ENCODE measurements around the gene ULK2.
"Not testable (repeated sequence)": the region's sequence is repeated elsewhere in the genome, so short reads cannot be mapped to it uniquely, and the experiment has no call there.

The ULK2 gene

GRCh38 chr17:19896679-19897078 is 28.9 kb upstream of the ULK2 start:
- H3K36me3 ChIP-seq (ENCODE audit: control insufficient read depth, insufficient read depth, low read length) = peaks cover 4% of the 10 kb centered on the region; the same call in 1 of the 2 replicates
- no peaks in the 10 kb centered on the region for H3K27me3 ChIP-seq (ENCODE audit: control insufficient read depth, insufficient read depth, low read length)
- H3K4me1 ChIP-seq (ENCODE audit: control insufficient read depth, insufficient read depth, low read length) = peaks cover 3% of the 10 kb centered on the region; the same call in 1 of the 2 replicates
- H3K27ac ChIP-seq (ENCODE audit: low read depth, low read length) = no peak overlapping the region
- no peaks in the 10 kb centered on the region for H3K9me3 ChIP-seq (ENCODE audit: control insufficient read depth, insufficient read depth, low read length)
- H3K4me3 ChIP-seq (ENCODE audit: low read depth, low read length) = no peak overlapping the region
- H3K9ac ChIP-seq (ENCODE audit: low read depth, low read length) = no peak overlapping the region

- H3K27me3 ChIP-seq (ENCODE audit: control insufficient read depth, insufficient read depth, low read length); H3K36me3 ChIP-seq (ENCODE audit: control insufficient read depth, insufficient read depth, low read length); H3K9ac ChIP-seq (ENCODE audit: low read depth, low read length); H3K4me3 ChIP-seq (ENCODE audit: low read depth, low read length); H3K27ac ChIP-seq (ENCODE audit: low read depth, low read length); H3K4me1 ChIP-seq (ENCODE audit: control insufficient read depth, insufficient read depth, low read length); H3K9me3 ChIP-seq (ENCODE audit: control insufficient read depth, insufficient read depth, low read length): not testable (repeated sequence)
These were observed 22.8 kb upstream of the ULK2 start for GRCh38 chr17:19890554-19890953.

- H3K4me3 ChIP-seq (ENCODE audit: low read depth, low read length); H3K27me3 ChIP-seq (ENCODE audit: control insufficient read depth, insufficient read depth, low read length); H3K9me3 ChIP-seq (ENCODE audit: control insufficient read depth, insufficient read depth, low read length); H3K36me3 ChIP-seq (ENCODE audit: control insufficient read depth, insufficient read depth, low read length); H3K9ac ChIP-seq (ENCODE audit: low read depth, low read length); H3K27ac ChIP-seq (ENCODE audit: low read depth, low read length); H3K4me1 ChIP-seq (ENCODE audit: control insufficient read depth, insufficient read depth, low read length): not testable (repeated sequence)
These were observed 22.3 kb upstream of the ULK2 start for GRCh38 chr17:19890001-19890400.

GRCh38 chr17:19886116-19886515 is 18.4 kb upstream of the ULK2 start:
- Histone ChIP-seq H3K36me3 (ENCODE audit: control insufficient read depth, insufficient read depth, low read length) (no peaks in the 10 kb centered on the region), H3K27me3 (ENCODE audit: control insufficient read depth, insufficient read depth, low read length) (no peaks in the 10 kb centered on the region), H3K27ac (ENCODE audit: low read depth, low read length) (no peak overlapping the region), H3K4me3 (ENCODE audit: low read depth, low read length) (no peak overlapping the region), H3K9ac (ENCODE audit: low read depth, low read length) (no peak overlapping the region), H3K9me3 (ENCODE audit: control insufficient read depth, insufficient read depth, low read length) (no peaks in the 10 kb centered on the region), H3K4me1 (ENCODE audit: control insufficient read depth, insufficient read depth, low read length) (no peaks in the 10 kb centered on the region)

GRCh38 chr17:19883537-19884215 is 15.9 kb upstream of the ULK2 start:
- H3K36me3 ChIP-seq (ENCODE audit: control insufficient read depth, insufficient read depth, low read length) = no peaks in the 10 kb centered on the region
- H3K27ac ChIP-seq (ENCODE audit: low read depth, low read length) = no peak overlapping the region
- no peaks in the 10 kb centered on the region for H3K27me3 ChIP-seq (ENCODE audit: control insufficient read depth, insufficient read depth, low read length)
- H3K9me3 ChIP-seq (ENCODE audit: control insufficient read depth, insufficient read depth, low read length) = no peaks in the 10 kb centered on the region
- H3K4me1 ChIP-seq (ENCODE audit: control insufficient read depth, insufficient read depth, low read length) = no peaks in the 10 kb centered on the region
- no peak overlapping the region for H3K9ac ChIP-seq (ENCODE audit: low read depth, low read length)
- no peak overlapping the region for H3K4me3 ChIP-seq (ENCODE audit: low read depth, low read length)

DNA sequence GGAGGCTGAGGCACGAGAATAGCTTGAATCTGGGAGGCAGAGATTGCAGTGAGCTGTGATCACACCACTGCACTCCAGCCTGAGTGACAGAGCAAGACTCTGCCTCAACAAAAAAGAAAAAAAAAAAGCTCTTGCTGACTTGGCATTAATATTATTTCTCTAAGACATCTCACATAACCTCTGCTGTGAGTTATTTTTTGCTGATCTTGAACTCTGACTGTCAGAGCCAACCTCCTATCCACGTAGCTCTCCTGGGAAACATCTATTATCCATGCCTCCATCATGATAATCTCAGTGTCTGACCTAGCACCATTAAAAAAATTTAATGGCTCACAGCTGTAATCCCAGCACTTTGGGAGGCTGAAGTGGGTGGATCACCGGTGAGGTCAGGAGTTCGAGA is 12.7 kb upstream of the ULK2 start:
- no peaks in the 10 kb centered on the region for H3K36me3 ChIP-seq (ENCODE audit: control insufficient read depth, insufficient read depth, low read length)
- H3K27ac ChIP-seq (ENCODE audit: low read depth, low read length) = no peak overlapping the region
- no peaks in the 10 kb centered on the region for H3K9me3 ChIP-seq (ENCODE audit: control insufficient read depth, insufficient read depth, low read length)
- no peaks in the 10 kb centered on the region for H3K27me3 ChIP-seq (ENCODE audit: control insufficient read depth, insufficient read depth, low read length)
- H3K9ac ChIP-seq (ENCODE audit: low read depth, low read length) = no peak overlapping the region
- no peak overlapping the region for H3K4me3 ChIP-seq (ENCODE audit: low read depth, low read length)
- no peaks in the 10 kb centered on the region for H3K4me1 ChIP-seq (ENCODE audit: control insufficient read depth, insufficient read depth, low read length)

GRCh38 chr17:19877364-19877945 is 9.7 kb upstream of the ULK2 start:
- Histone ChIP-seq H3K27ac (ENCODE audit: low read depth, low read length) (no peak overlapping the region), H3K4me3 (ENCODE audit: low read depth, low read length) (no peak overlapping the region), H3K4me1 (ENCODE audit: control insufficient read depth, insufficient read depth, low read length) (no peaks in the 10 kb centered on the region), H3K36me3 (ENCODE audit: control insufficient read depth, insufficient read depth, low read length) (no peaks in the 10 kb centered on the region), H3K9me3 (ENCODE audit: control insufficient read depth, insufficient read depth, low read length) (no peaks in the 10 kb centered on the region), H3K27me3 (ENCODE audit: control insufficient read depth, insufficient read depth, low read length) (no peaks in the 10 kb centered on the region), H3K9ac (ENCODE audit: low read depth, low read length) (no peak overlapping the region)

DNA sequence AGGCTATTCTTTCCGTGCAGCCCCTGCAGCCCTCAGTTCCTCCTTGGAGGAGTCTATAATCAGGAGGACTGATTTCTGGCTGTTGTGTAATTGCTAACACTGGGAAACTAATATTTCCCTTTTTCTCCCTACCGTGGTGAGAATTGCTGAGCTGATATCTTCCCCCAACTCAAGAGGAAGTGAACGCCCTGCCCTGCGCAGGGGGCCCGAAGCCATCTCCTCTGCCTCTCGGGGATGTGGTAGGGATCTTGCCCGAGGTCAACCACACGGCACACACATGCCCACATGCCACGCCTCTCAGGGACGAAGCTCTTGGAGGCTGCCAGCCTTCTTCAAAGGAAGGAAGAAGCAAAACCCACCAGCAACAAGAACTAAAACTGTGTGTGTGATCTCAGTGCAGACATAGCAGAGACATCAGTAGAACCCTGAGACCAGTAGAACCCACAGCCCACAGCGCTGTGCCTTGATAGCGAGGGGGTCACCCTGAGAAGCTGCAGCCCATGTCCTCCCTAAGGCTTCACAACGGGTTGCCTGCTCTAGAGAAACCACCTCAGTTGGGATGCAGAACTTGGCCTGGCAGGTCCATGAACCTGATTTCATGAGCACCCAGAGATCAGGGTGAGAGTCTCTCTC is 8.9 kb upstream of the ULK2 start:
- Histone ChIP-seq H3K27ac (ENCODE audit: low read depth, low read length) (no peak overlapping the region), H3K27me3 (ENCODE audit: control insufficient read depth, insufficient read depth, low read length) (no peaks in the 10 kb centered on the region), H3K4me1 (ENCODE audit: control insufficient read depth, insufficient read depth, low read length) (no peaks in the 10 kb centered on the region), H3K9me3 (ENCODE audit: control insufficient read depth, insufficient read depth, low read length) (no peaks in the 10 kb centered on the region), H3K9ac (ENCODE audit: low read depth, low read length) (no peak overlapping the region), H3K36me3 (ENCODE audit: control insufficient read depth, insufficient read depth, low read length) (no peaks in the 10 kb centered on the region), H3K4me3 (ENCODE audit: low read depth, low read length) (no peak overlapping the region)

- no peaks in the 10 kb centered on the region for H3K4me1 ChIP-seq (ENCODE audit: control insufficient read depth, insufficient read depth, low read length)
- no peaks in the 10 kb centered on the region for H3K27me3 ChIP-seq (ENCODE audit: control insufficient read depth, insufficient read depth, low read length)
- H3K4me3 ChIP-seq (ENCODE audit: low read depth, low read length) = no peak overlapping the region
- H3K9ac ChIP-seq (ENCODE audit: low read depth, low read length) = no peak overlapping the region
- no peaks in the 10 kb centered on the region for H3K9me3 ChIP-seq (ENCODE audit: control insufficient read depth, insufficient read depth, low read length)
- no peak overlapping the region for H3K27ac ChIP-seq (ENCODE audit: low read depth, low read length)
- H3K36me3 ChIP-seq (ENCODE audit: control insufficient read depth, insufficient read depth, low read length) = no peaks in the 10 kb centered on the region
These were observed 6.5 kb upstream of the ULK2 start for GRCh38 chr17:19874256-19874655.

GRCh38 chr17:19873346-19873745 is 5.6 kb upstream of the ULK2 start:
- H3K27ac ChIP-seq (ENCODE audit: low read depth, low read length) = no peak overlapping the region
- H3K9ac ChIP-seq (ENCODE audit: low read depth, low read length) = no peak overlapping the region
- no peaks in the 10 kb centered on the region for H3K4me1 ChIP-seq (ENCODE audit: control insufficient read depth, insufficient read depth, low read length)
- H3K27me3 ChIP-seq (ENCODE audit: control insufficient read depth, insufficient read depth, low read length) = peaks cover 8% of the 10 kb centered on the region
- no peaks in the 10 kb centered on the region for H3K9me3 ChIP-seq (ENCODE audit: control insufficient read depth, insufficient read depth, low read length)
- no peak overlapping the region for H3K4me3 ChIP-seq (ENCODE audit: low read depth, low read length)
- H3K36me3 ChIP-seq (ENCODE audit: control insufficient read depth, insufficient read depth, low read length) = no peaks in the 10 kb centered on the region

DNA sequence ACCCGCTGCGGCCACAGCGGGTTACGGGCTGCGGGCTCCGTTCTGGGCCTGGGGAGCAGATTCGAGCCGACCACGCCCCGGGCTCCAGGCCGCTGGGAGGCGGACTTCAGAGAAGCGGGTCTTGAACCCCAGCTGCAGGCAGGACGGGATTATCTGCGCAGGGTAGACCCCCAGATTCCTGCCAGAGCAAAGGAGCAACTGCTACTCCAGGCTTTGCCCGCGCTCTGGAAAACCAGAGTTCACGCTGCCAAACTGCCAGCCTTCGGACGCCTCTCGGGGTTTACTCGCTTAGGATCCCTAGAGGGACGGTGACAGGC is 301 bp upstream of the ULK2 start:
- no peaks in the 10 kb centered on the region for H3K4me1 ChIP-seq (ENCODE audit: control insufficient read depth, insufficient read depth, low read length)
- H3K27me3 ChIP-seq (ENCODE audit: control insufficient read depth, insufficient read depth, low read length) = peaks cover 12% of the 10 kb centered on the region
- no peaks in the 10 kb centered on the region for H3K36me3 ChIP-seq (ENCODE audit: control insufficient read depth, insufficient read depth, low read length)
- peak overlapping the region; percentile 84 for H3K4me3 ChIP-seq (ENCODE audit: low read depth, low read length)
- no peak overlapping the region for H3K27ac ChIP-seq (ENCODE audit: low read depth, low read length)
- no peaks in the 10 kb centered on the region for H3K9me3 ChIP-seq (ENCODE audit: control insufficient read depth, insufficient read depth, low read length)
- no peak overlapping the region; the same call in 1 of the 2 replicates for H3K9ac ChIP-seq (ENCODE audit: low read depth, low read length)

Data from HUES48 (cell line).